GM23338 (cell line): Measurements from ENCODE around the gene SEMA7A. TPM values are rescaled to one million over a fixed set of nuclear protein-coding genes. Genes with fewer than 3 reads are reported as not detected.

ENCODE experiments used
- ATAC-seq: fragments of 200-7000 bp; cut with Tn5 transposase; 3 replicates; pipeline ENCODE4 v1.9.1; 2020
- DNase-seq: peaks from one replicate; pipeline ENCODE4 v3.0.0-alpha.2; 2015; ENCODE audit warnings: low spot score
- H2AFZ ChIP-seq: fragments of 200-600 bp; sonication (generic); 2 replicates; pipeline ENCODE4 v1.8.0; 2016; ENCODE audit warnings: antibody characterized with exemption, mild to moderate bottlenecking, moderate library complexity
- H3F3A ChIP-seq: fragments of 200-600 bp; sonication (generic); replicated peaks from 2 replicates; pipeline ENCODE4 v1.8.0; 2017; ENCODE audit warnings: antibody characterized with exemption, mixed run types, low read depth
- H3K27ac ChIP-seq: fragments of 200-600 bp; sonication (generic); 2 replicates; pipeline ENCODE4 v1.6.1; 2016; ENCODE audit warnings: low read depth
- H3K27me3 ChIP-seq: fragments of 200-600 bp; sonication (generic); 2 replicates; pipeline ENCODE4 v1.8.0; 2016; ENCODE audit warnings: mild to moderate bottlenecking, mixed run types, moderate library complexity; ENCODE audit not compliant: insufficient read depth
- H3K36me3 ChIP-seq: fragments of 200-600 bp; sonication (generic); 2 replicates; pipeline ENCODE4 v1.8.0; 2016; ENCODE audit warnings: mild to moderate bottlenecking; ENCODE audit not compliant: insufficient read depth
- H3K4me1 ChIP-seq: fragments of 200-600 bp; sonication (generic); 2 replicates; pipeline ENCODE4 v1.8.0; 2016; ENCODE audit warnings: mild to moderate bottlenecking, moderate library complexity; ENCODE audit not compliant: insufficient read depth
- H3K4me2 ChIP-seq: fragments of 200-600 bp; sonication (generic); 2 replicates; pipeline ENCODE4 v1.7.1; 2017; ENCODE audit warnings: mixed run types
- H3K4me3 ChIP-seq: fragments of 200-600 bp; sonication (generic); 2 replicates; pipeline ENCODE4 v1.6.1; 2016; ENCODE audit warnings: mixed run types
- H3K79me2 ChIP-seq: fragments of 200-600 bp; sonication (generic); replicated peaks from 2 replicates; pipeline ENCODE4 v1.8.0; 2017; ENCODE audit warnings: mild to moderate bottlenecking; ENCODE audit not compliant: insufficient read depth
- H3K9me2 ChIP-seq: fragments of 200-600 bp; sonication (generic); 2 replicates; pipeline ENCODE4 v1.8.0; 2017; ENCODE audit not compliant: insufficient read depth
- H4K20me1 ChIP-seq: fragments of 200-600 bp; sonication (generic); replicated peaks from 2 replicates; pipeline ENCODE4 v1.8.0; 2017; ENCODE audit warnings: mild to moderate bottlenecking; ENCODE audit not compliant: insufficient read depth
- H3K27ac Mint-ChIP-seq: 2 replicates; pipeline ENCODE4 v1.8.0; 2020; ENCODE audit warnings: inconsistent platforms, mild to moderate bottlenecking, moderate library complexity, mixed read lengths
- H3K27me3 Mint-ChIP-seq: 3 replicates; pipeline ENCODE4 v1.8.0; 2022; ENCODE audit warnings: low read depth, mild to moderate bottlenecking, moderate library complexity, mixed read lengths, inconsistent platforms; ENCODE audit not compliant: insufficient read depth, poor library complexity
- H3K36me3 Mint-ChIP-seq: 3 replicates; pipeline ENCODE4 v1.8.0; 2021; ENCODE audit warnings: low read depth, mild to moderate bottlenecking, inconsistent platforms, moderate library complexity, mixed read lengths
- H3K4me1 Mint-ChIP-seq: 3 replicates; pipeline ENCODE4 v1.8.0; 2020; ENCODE audit warnings: mild to moderate bottlenecking, inconsistent platforms, mixed read lengths
- H3K4me3 Mint-ChIP-seq: 3 replicates; pipeline ENCODE4 v1.8.0; 2021; ENCODE audit warnings: moderate library complexity, mild to moderate bottlenecking, inconsistent platforms, mixed read lengths
- H3K9me3 Mint-ChIP-seq: 3 replicates; pipeline ENCODE4 v1.8.0; 2020; ENCODE audit warnings: moderate library complexity, mild to moderate bottlenecking, inconsistent platforms, mixed read lengths
- CREB1 ChIP-seq: fragments of 250-450 bp; sonication (Bioruptor Pico); IDR thresholded peaks from 2 replicates; pipeline ENCODE4 v1.5.0; 2020; ENCODE audit warnings: low read depth, mild to moderate bottlenecking, moderate library complexity
- EZH2 ChIP-seq: fragments of 200-600 bp; sonication (generic); IDR thresholded peaks from one replicate; pipeline ENCODE4 v1.8.0; 2017; ENCODE audit warnings: antibody characterized with exemption, mild to moderate bottlenecking, low read depth; ENCODE audit not compliant: unreplicated experiment
- EZH2phosphoT487 ChIP-seq: fragments of 200-600 bp; sonication (generic); IDR thresholded peaks from one replicate; pipeline ENCODE4 v1.8.1; 2018; ENCODE audit warnings: antibody characterized with exemption; ENCODE audit not compliant: unreplicated experiment
- JUNB ChIP-seq: IDR thresholded peaks from one replicate; pipeline ENCODE4 v1.6.1; 2016; ENCODE audit warnings: antibody characterized with exemption; ENCODE audit not compliant: unreplicated experiment
- NANOG ChIP-seq: IDR thresholded peaks from 2 replicates; pipeline ENCODE4 v1.6.1; 2016; ENCODE audit warnings: antibody characterized with exemption, borderline replicate concordance
- POLR2AphosphoS5 ChIP-seq: IDR thresholded peaks from 2 replicates; pipeline ENCODE4 v1.6.1; 2016; ENCODE audit warnings: antibody characterized with exemption, low read depth
- STAT1 ChIP-seq: IDR thresholded peaks from one replicate; pipeline ENCODE4 v1.6.1; 2016; ENCODE audit warnings: antibody characterized with exemption; ENCODE audit not compliant: unreplicated experiment
- ZNF114 ChIP-seq: fragments of 250-450 bp; sonication (Bioruptor Pico); IDR thresholded peaks from 2 replicates; pipeline ENCODE4 v1.5.0; 2020; ENCODE audit warnings: mild to moderate bottlenecking, moderate library complexity
- ZNF331 ChIP-seq: fragments of 250-450 bp; sonication (Bioruptor Pico); IDR thresholded peaks from 2 replicates; pipeline ENCODE4 v1.5.0; 2020; ENCODE audit warnings: low read depth, mild to moderate bottlenecking, moderate library complexity
- polyA plus RNA-seq: library from polyadenylated mRNA; unstranded; fragments of >200 nt; fragmentation: Nextera tagmentation; extraction: Ambion mirVana; gene quantifications from 2 replicates; pipeline ENCODE4 v1.2.1, GENCODE V29; 2016
- total RNA-seq: library from RNA; depleted of rRNA; stranded (reverse); fragments of >200 nt; shearing (Covaris generic); gene quantifications from 2 replicates; pipeline ENCODE4 v1.2.3, GENCODE V29; 2014
- TF ChIP-seq, protein P1 (sequence below): IDR thresholded peaks from one replicate; pipeline ENCODE4 v1.6.1; 2018; ENCODE audit warnings: antibody characterized with exemption; ENCODE audit not compliant: unreplicated experiment
- TF ChIP-seq, protein P2 (sequence below), 2 experiments: fragments of 200-600 bp in 1 of 2; sonication (generic) in 1 of 2; conservative IDR thresholded peaks; 2 replicates each; pipeline versions ENCODE4 v1.5.1 to v1.6.1; 2016 to 2017; ENCODE audit warnings: antibody characterized with exemption in 2 of 2, low read depth in 2 of 2, mild to moderate bottlenecking in 2 of 2, moderate library complexity in 1 of 2
- TF ChIP-seq, protein P3 (sequence below): IDR thresholded peaks from 2 replicates; pipeline ENCODE4 v1.6.1; 2016; ENCODE audit warnings: antibody characterized with exemption
- TF ChIP-seq, protein P4 (sequence below): fragments of 250-450 bp; sonication (Bioruptor Pico); IDR thresholded peaks from 2 replicates; pipeline ENCODE4 v1.5.0; 2020; ENCODE audit warnings: mild to moderate bottlenecking, moderate library complexity

SEMA7A gene
- total and polyA plus RNA-seq, 2 experiments from 2014 or later, result 2.0 to 14.1 TPM

DNA sequence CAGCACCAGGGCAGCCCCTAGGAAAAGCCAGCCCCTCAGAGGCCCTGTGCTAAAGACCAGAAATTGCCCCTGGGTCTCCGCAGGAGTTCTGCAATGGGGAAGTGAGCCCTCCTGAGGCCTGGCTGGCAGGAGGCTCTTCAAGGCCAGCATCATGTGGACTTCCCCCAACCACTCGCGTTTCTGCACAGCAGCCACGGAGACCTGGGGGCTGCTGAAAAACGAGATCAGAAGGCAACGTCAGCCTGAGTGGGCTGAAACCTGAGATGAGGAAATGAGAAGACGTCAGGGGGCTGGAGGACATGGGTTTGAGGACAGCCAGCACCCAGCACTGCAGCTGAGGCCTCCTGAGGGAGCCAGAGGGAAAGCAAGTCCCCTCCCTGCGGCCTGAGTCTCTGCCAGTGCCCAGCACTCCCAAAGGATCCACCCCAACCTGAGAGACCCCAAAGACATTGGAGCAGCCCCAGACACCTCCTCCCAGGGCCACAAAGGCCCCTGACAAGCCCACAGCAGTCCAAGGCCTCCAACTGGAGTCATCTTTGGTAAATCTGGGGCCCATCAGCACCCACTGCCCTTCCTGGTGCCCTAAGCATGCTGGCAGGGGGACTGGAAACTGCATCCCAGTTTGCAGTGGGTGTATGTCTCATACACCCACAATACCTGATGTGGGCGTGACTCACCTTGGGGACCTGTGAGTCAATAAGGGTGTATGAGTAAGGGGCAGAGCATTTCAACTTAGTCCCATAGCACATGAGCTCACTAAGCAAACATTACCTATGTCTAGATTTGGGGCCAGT is 37.1 kb downstream of the SEMA7A start:
- no peak overlapping the region for H3K4me2 ChIP-seq
- no peaks in the 10 kb centered on the region for H3K27me3 ChIP-seq
- ATAC-seq (peak; percentile 26), DNase-seq (no peak)
- no peaks in the 10 kb centered on the region for H3K9me3 Mint-ChIP-seq
- peaks cover 5% of the 10 kb centered on the region; the same call in 1 of the 2 replicates for H3K4me1 ChIP-seq
- no peak overlapping the region for H3K27ac ChIP-seq
- H3K27me3 Mint-ChIP-seq, result peaks cover 14% of the 10 kb centered on the region
- H3K36me3 ChIP-seq, result no peaks in the 10 kb centered on the region
- H2AFZ ChIP-seq, result 0 out of 2 replicates have a peak overlapping the region, but pooled peaks have one; percentile 47
- H3K36me3 Mint-ChIP-seq, result no peaks in the 10 kb centered on the region; the same call in 2 of the 3 replicates
- no peaks in the 10 kb centered on the region for H3F3A ChIP-seq
- H3K4me3 Mint-ChIP-seq, result no peak overlapping the region
- H3K27ac Mint-ChIP-seq, result no peak overlapping the region
- no peak for TF ChIP-seq POLR2AphosphoS5
- TF ChIP-seq ZNF331 (CRISPR knock-in tag), result no peak
- TF ChIP-seq, protein P1, sequence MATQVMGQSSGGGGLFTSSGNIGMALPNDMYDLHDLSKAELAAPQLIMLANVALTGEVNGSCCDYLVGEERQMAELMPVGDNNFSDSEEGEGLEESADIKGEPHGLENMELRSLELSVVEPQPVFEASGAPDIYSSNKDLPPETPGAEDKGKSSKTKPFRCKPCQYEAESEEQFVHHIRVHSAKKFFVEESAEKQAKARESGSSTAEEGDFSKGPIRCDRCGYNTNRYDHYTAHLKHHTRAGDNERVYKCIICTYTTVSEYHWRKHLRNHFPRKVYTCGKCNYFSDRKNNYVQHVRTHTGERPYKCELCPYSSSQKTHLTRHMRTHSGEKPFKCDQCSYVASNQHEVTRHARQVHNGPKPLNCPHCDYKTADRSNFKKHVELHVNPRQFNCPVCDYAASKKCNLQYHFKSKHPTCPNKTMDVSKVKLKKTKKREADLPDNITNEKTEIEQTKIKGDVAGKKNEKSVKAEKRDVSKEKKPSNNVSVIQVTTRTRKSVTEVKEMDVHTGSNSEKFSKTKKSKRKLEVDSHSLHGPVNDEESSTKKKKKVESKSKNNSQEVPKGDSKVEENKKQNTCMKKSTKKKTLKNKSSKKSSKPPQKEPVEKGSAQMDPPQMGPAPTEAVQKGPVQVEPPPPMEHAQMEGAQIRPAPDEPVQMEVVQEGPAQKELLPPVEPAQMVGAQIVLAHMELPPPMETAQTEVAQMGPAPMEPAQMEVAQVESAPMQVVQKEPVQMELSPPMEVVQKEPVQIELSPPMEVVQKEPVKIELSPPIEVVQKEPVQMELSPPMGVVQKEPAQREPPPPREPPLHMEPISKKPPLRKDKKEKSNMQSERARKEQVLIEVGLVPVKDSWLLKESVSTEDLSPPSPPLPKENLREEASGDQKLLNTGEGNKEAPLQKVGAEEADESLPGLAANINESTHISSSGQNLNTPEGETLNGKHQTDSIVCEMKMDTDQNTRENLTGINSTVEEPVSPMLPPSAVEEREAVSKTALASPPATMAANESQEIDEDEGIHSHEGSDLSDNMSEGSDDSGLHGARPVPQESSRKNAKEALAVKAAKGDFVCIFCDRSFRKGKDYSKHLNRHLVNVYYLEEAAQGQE, result no peak
- no peak for TF ChIP-seq EZH2phosphoT487
- TF ChIP-seq, protein P2, sequence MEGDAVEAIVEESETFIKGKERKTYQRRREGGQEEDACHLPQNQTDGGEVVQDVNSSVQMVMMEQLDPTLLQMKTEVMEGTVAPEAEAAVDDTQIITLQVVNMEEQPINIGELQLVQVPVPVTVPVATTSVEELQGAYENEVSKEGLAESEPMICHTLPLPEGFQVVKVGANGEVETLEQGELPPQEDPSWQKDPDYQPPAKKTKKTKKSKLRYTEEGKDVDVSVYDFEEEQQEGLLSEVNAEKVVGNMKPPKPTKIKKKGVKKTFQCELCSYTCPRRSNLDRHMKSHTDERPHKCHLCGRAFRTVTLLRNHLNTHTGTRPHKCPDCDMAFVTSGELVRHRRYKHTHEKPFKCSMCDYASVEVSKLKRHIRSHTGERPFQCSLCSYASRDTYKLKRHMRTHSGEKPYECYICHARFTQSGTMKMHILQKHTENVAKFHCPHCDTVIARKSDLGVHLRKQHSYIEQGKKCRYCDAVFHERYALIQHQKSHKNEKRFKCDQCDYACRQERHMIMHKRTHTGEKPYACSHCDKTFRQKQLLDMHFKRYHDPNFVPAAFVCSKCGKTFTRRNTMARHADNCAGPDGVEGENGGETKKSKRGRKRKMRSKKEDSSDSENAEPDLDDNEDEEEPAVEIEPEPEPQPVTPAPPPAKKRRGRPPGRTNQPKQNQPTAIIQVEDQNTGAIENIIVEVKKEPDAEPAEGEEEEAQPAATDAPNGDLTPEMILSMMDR (conservative IDR thresholded peaks at IDR 0.05; ENCODE audit: low read depth in 2 of 2), result no peak
- TF ChIP-seq JUNB, result no peak
- TF ChIP-seq STAT1, result no peak
- no peak for TF ChIP-seq NANOG
- TF ChIP-seq ZNF114, result no peak
- TF ChIP-seq, protein P3, sequence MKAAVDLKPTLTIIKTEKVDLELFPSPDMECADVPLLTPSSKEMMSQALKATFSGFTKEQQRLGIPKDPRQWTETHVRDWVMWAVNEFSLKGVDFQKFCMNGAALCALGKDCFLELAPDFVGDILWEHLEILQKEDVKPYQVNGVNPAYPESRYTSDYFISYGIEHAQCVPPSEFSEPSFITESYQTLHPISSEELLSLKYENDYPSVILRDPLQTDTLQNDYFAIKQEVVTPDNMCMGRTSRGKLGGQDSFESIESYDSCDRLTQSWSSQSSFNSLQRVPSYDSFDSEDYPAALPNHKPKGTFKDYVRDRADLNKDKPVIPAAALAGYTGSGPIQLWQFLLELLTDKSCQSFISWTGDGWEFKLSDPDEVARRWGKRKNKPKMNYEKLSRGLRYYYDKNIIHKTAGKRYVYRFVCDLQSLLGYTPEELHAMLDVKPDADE, result no peak
- TF ChIP-seq, protein P4, sequence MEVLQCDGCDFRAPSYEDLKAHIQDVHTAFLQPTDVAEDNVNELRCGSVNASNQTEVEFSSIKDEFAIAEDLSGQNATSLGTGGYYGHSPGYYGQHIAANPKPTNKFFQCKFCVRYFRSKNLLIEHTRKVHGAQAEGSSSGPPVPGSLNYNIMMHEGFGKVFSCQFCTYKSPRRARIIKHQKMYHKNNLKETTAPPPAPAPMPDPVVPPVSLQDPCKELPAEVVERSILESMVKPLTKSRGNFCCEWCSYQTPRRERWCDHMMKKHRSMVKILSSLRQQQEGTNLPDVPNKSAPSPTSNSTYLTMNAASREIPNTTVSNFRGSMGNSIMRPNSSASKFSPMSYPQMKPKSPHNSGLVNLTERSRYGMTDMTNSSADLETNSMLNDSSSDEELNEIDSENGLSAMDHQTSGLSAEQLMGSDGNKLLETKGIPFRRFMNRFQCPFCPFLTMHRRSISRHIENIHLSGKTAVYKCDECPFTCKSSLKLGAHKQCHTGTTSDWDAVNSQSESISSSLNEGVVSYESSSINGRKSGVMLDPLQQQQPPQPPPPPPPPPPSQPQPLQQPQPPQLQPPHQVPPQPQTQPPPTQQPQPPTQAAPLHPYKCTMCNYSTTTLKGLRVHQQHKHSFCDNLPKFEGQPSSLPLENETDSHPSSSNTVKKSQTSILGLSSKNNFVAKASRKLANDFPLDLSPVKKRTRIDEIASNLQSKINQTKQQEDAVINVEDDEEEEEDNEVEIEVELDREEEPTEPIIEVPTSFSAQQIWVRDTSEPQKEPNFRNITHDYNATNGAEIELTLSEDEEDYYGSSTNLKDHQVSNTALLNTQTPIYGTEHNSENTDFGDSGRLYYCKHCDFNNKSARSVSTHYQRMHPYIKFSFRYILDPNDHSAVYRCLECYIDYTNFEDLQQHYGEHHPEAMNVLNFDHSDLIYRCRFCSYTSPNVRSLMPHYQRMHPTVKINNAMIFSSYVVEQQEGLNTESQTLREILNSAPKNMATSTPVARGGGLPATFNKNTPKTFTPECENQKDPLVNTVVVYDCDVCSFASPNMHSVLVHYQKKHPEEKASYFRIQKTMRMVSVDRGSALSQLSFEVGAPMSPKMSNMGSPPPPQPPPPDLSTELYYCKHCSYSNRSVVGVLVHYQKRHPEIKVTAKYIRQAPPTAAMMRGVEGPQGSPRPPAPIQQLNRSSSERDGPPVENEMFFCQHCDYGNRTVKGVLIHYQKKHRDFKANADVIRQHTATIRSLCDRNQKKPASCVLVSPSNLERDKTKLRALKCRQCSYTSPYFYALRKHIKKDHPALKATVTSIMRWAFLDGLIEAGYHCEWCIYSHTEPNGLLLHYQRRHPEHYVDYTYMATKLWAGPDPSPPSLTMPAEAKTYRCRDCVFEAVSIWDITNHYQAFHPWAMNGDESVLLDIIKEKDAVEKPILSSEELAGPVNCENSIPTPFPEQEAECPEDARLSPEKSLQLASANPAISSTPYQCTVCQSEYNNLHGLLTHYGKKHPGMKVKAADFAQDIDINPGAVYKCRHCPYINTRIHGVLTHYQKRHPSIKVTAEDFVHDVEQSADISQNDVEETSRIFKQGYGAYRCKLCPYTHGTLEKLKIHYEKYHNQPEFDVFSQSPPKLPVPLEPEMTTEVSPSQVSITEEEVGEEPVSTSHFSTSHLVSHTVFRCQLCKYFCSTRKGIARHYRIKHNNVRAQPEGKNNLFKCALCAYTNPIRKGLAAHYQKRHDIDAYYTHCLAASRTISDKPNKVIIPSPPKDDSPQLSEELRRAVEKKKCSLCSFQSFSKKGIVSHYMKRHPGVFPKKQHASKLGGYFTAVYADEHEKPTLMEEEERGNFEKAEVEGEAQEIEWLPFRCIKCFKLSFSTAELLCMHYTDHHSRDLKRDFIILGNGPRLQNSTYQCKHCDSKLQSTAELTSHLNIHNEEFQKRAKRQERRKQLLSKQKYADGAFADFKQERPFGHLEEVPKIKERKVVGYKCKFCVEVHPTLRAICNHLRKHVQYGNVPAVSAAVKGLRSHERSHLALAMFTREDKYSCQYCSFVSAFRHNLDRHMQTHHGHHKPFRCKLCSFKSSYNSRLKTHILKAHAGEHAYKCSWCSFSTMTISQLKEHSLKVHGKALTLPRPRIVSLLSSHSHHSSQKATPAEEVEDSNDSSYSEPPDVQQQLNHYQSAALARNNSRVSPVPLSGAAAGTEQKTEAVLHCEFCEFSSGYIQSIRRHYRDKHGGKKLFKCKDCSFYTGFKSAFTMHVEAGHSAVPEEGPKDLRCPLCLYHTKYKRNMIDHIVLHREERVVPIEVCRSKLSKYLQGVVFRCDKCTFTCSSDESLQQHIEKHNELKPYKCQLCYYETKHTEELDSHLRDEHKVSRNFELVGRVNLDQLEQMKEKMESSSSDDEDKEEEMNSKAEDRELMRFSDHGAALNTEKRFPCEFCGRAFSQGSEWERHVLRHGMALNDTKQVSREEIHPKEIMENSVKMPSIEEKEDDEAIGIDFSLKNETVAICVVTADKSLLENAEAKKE, result no peak
- no peak for TF ChIP-seq EZH2
- TF ChIP-seq CREB1 (CRISPR knock-in tag), result no peak
- peaks cover 23% of the 10 kb centered on the region for H3K4me1 Mint-ChIP-seq
- no peaks in the 10 kb centered on the region for H3K79me2 ChIP-seq
- H3K4me3 ChIP-seq, result no peak overlapping the region
- H4K20me1 ChIP-seq, result no peaks in the 10 kb centered on the region
- H3K9me2 ChIP-seq, result no peaks in the 10 kb centered on the region
